HG02938 (cell line): ENCODE results near the gene TMCO1.
"Not testable (repeated sequence)": the region's sequence is repeated elsewhere in the genome, so short reads cannot be mapped to it uniquely, and the experiment has no call there.

Experiments
- ATAC-seq: cut with Tn5 transposase; IDR thresholded peaks from one replicate; pipeline ENCODE4 v1.9.1; 2021; ENCODE audit warnings: mild to moderate bottlenecking, moderate library complexity; ENCODE audit not compliant: unreplicated experiment

TMCO1 gene

DNA sequence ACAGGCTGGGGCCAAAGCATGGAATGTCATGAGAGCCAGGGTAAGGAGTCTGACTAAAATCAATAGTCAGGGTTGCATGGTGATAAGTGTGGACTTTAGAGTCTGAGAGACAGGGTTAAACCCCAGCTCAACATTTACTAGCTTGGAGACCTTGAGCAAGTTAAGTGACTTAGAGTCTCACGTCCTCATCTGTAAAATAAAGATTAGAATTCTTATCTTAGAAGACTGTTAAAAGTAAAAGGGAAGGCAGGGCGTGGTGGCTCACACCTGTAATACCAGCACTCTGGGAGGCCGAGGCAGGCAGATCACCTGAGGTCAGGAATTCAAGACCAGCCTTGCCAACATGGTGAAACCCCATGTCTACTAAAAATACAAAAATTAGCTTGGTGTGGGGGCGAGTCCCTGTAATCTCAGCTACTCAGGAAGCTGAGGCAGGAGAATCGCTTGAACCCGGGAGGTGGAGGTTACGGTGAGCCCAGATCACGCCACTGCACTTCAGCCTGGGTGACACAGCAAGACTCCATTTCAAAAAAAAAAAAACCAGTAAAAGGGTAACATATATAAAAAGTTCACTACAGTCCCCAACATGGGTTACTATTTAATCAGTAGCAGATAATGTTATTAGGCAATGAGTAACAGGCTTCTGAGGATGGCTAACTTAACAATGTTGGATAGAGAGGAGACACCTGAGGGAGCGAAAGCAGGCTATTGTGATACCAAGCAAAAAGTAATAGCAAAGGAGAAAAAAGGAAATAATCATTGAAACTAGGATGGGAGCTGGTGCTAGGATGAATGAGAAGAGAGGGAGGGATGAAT, 20.8 kb downstream of the TMCO1 start:
- no peak for ATAC-seq

GRCh38 chr1:165744913-165745312, 23.8 kb downstream of the TMCO1 start:
- not testable (repeated sequence) for ATAC-seq

DNA sequence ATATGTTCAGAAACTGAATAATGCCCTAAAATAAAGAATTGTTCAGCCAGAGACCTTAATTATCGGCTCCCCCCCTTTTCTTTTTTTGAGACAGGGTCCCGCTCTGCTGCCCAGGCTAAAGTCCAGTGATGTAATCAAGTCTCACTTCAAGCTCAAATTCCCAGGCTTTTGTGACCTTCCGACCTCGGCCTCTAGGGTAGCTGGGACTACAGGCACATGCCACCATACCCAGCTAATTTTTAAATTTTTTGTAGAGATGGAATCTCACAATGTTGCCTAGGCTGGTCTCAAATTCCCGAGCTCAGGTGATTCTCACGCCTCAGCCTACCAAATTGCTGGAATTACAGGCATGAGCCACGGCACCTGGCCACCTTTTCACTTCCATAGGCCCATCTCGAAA, 26.5 kb downstream of the TMCO1 start:
- no peak for ATAC-seq

GRCh38 chr1:165738794-165739193, 29.9 kb downstream of the TMCO1 start:
- ATAC-seq: peak; percentile 98

GRCh38 chr1:165737196-165737595, 31.5 kb downstream of the TMCO1 start:
- ATAC-seq: no peak

DNA sequence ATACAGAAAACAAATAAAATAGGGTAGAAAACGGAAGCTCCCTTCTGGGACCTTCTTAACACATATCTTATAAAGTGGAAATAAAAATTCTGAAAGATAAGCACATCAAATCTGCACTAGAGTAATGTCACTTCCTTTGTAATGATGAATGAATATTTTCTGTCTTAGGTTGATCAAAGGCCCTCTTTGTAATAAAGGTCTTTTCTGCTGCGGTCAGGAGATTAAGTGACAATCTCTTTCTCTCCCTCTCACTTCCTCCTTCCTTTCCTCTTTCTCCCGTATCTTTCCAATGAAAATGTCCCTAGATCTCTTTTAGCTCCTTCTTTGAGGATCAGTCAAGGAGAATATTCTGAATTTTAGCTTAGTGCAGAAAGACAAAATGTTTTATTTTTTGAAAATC, 33.8 kb downstream of the TMCO1 start:
- ATAC-seq: no peak

DNA sequence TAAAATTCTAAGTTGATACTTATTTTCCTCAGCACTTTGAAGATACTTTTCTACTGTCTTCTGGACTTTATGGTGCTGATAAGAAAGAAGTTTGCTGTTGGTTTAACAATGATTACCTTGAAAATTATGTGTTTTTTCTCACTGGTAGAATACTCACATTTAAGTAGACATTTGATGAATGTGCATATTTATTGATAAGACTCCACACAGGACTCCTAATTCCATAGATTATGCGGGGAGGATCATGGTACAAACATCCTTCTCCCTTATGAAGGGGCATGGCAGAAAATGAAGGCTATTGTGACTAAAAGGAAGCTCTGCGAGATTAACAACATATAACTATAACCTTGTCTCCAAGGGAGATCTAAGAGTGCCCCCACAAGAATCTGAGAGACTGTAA, 41.8 kb downstream of the TMCO1 start:
- no peak for ATAC-seq

DNA sequence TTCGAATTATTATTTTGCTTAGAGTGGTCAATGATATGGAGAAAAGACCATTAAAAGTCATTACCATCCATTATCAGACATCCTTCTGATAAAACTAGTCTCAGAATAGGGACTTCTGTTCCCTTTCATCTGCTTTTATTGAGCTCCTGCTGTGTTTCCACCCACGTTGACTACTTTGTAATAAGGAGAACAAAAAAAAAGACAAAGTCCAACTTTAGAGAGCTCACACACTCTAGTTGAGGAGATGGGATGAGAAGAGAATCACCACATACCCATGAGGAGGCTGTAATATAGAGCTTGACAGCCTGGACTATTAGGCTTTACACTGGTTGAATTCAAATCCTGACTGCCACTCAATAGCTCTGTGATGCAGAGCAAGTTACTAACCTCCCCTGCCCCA, 42.5 kb downstream of the TMCO1 start:
- no peak for ATAC-seq

- peak; percentile 77 for ATAC-seq
Measured at GRCh38 chr1:165717918-165718515, 50.7 kb downstream of the TMCO1 start.

- ATAC-seq: not testable (repeated sequence)
Measured at GRCh38 chr1:165716265-165717051, 52.2 kb downstream of the TMCO1 start.

GRCh38 chr1:165712764-165713163, 55.9 kb downstream of the TMCO1 start:
- no peak for ATAC-seq

- no peak for ATAC-seq
Measured at GRCh38 chr1:165707984-165708706, 60.5 kb downstream of the TMCO1 start.

DNA sequence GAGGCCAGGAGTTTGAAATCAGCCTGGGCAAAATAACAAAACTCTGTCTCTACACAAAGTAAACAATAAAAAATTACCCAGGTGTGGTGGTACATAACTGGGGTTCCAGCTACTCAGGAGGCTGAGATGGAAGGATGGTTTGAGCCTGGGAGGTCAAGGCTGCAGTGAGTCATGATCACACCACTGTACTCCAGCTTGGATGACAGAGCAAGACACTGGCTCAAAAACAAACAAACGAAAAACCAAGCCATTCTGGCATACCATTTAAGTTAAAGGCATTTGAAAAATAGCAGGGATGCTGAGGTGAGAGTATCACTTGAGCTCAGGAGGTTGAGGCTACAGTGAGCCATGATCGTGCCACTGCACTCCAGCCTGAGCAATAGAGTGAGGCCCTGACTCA, 65.0 kb downstream of the TMCO1 start:
- ATAC-seq: no peak

- ATAC-seq: not testable (repeated sequence)
Measured at GRCh38 chr1:165701922-165702321, 66.7 kb downstream of the TMCO1 start.

DNA sequence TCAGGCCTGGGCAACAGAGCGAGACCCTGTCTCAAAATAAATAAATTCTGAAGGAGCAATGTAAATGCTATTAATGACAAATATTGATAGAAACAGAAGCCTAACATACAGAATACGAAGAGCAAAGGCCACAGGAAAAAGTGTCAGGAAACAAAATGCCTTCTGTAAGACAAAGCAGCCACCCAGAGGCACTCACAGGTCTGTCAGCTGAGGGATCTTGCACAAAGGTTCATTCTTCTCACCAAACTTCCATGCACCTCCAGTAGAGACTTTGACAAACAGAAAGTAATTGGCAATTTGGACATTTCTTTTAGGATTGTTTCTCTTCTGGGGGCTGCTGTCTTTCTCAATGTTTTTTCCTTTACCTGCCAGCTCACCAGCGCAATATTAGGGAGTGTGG, 69.1 kb downstream of the TMCO1 start:
- no peak for ATAC-seq

GRCh38 chr1:165698761-165699052, 70.0 kb downstream of the TMCO1 start:
- ATAC-seq: no peak

GRCh38 chr1:165697881-165698760, 70.5 kb downstream of the TMCO1 start, which contains the start of gene ALDH9A1:
ALDH9A1 (minus strand) TSS chr1:165698562; CDS start chr1:165698558, 4 bp downstream.
- peak; percentile 90 for ATAC-seq

GRCh38 chr1:165697491-165697880, 71.2 kb downstream of the TMCO1 start:
- ATAC-seq: no peak

- no peak for ATAC-seq
Measured at GRCh38 chr1:165696625-165697100, 72.0 kb downstream of the TMCO1 start.

- ATAC-seq: no peak
Measured at GRCh38 chr1:165695031-165695430, 73.6 kb downstream of the TMCO1 start.
